MM.1S (cell line): ENCODE data around the gene POT1.

Experiments used
- DNase-seq: peaks from one replicate; pipeline ENCODE4 v3.0.0-alpha.2; 2015
- H2AFZ ChIP-seq: fragments of 300-600 bp; sonication (generic); 2 replicates; pipeline ENCODE4 v1.6.0; 2016; ENCODE audit warnings: antibody characterized with exemption, low read length
- H3F3A ChIP-seq: fragments of 300-600 bp; sonication (generic); 2 replicates; pipeline ENCODE4 v1.6.1; 2016; ENCODE audit warnings: mild to moderate bottlenecking, antibody characterized with exemption, low read length, moderate library complexity, mixed read lengths; ENCODE audit not compliant: insufficient read depth
- H3K27ac ChIP-seq: fragments of 300-600 bp; sonication (generic); 2 replicates; pipeline ENCODE4 v1.5.1; 2016; ENCODE audit warnings: mild to moderate bottlenecking, low read length
- H3K27me3 ChIP-seq: fragments of 300-600 bp; sonication (generic); replicated peaks from 2 replicates; pipeline ENCODE4 v1.6.0; 2016; ENCODE audit warnings: low read length; ENCODE audit not compliant: insufficient read depth
- H3K36me3 ChIP-seq: fragments of 300-600 bp; sonication (generic); replicated peaks from 2 replicates; pipeline ENCODE4 v1.6.1; 2016; ENCODE audit warnings: mild to moderate bottlenecking, low read length, mixed read lengths; ENCODE audit not compliant: insufficient read depth
- H3K4me1 ChIP-seq: fragments of 300-600 bp; sonication (generic); 2 replicates; pipeline ENCODE4 v1.6.1; 2016; ENCODE audit warnings: low read length, mixed read lengths
- H3K4me2 ChIP-seq: fragments of 300-600 bp; sonication (generic); 2 replicates; pipeline ENCODE4 v1.6.0; 2016; ENCODE audit warnings: low read depth, low read length
- H3K4me3 ChIP-seq: fragments of 300-600 bp; sonication (generic); 2 replicates; pipeline ENCODE4 v1.5.1; 2016; ENCODE audit warnings: low read length, mixed read lengths
- H3K79me2 ChIP-seq: fragments of 300-600 bp; sonication (generic); 2 replicates; pipeline ENCODE4 v1.6.1; 2016; ENCODE audit warnings: mixed run types, low read length, mixed read lengths
- H3K9ac ChIP-seq: fragments of 300-600 bp; sonication (generic); 2 replicates; pipeline ENCODE4 v1.6.1; 2016; ENCODE audit warnings: low read length, mixed read lengths
- H3K9me2 ChIP-seq: fragments of 300-600 bp; sonication (generic); replicated peaks from 2 replicates; pipeline ENCODE4 v1.6.1; 2016; ENCODE audit warnings: mild to moderate bottlenecking, low read length, mixed read lengths; ENCODE audit not compliant: insufficient read depth
- H3K9me3 ChIP-seq: fragments of 300-600 bp; sonication (generic); replicated peaks from 2 replicates; pipeline ENCODE4 v1.6.1; 2016; ENCODE audit warnings: mild to moderate bottlenecking, low read length, mixed read lengths; ENCODE audit not compliant: insufficient read depth
- H4K20me1 ChIP-seq: fragments of 300-600 bp; sonication (generic); 2 replicates; pipeline ENCODE4 v1.6.1; 2016; ENCODE audit warnings: mild to moderate bottlenecking, low read length, moderate library complexity, mixed read lengths; ENCODE audit not compliant: insufficient read depth
- CTCF ChIP-seq: fragments of 300-600 bp; sonication (generic); IDR thresholded peaks from 2 replicates; pipeline ENCODE4 v1.5.1; 2016; ENCODE audit warnings: antibody characterized with exemption, low read length, mixed read lengths
- EZH2 ChIP-seq: fragments of 300-600 bp; sonication (generic); optimal IDR thresholded peaks from 2 replicates; pipeline ENCODE3; 2017; ENCODE audit warnings: low read depth, mild to moderate bottlenecking, antibody characterized with exemption, low read length, mixed read lengths
- EZH2phosphoT487 ChIP-seq: fragments of 300-600 bp; sonication (generic); IDR thresholded peaks from 2 replicates; pipeline ENCODE4 v1.6.1; 2018; ENCODE audit warnings: antibody characterized with exemption, low read length

The POT1 gene

GRCh38 chr7:124812764-124813163, 116.9 kb downstream of the POT1 start:
- Histone ChIP-seq H4K20me1 (no peaks in the 10 kb centered on the region), H3K27me3 (no peaks in the 10 kb centered on the region), H2AFZ (no peak overlapping the region), H3K4me2 (no peak overlapping the region), H3K4me1 (no peaks in the 10 kb centered on the region), H3K4me3 (no peak overlapping the region), H3F3A (no peaks in the 10 kb centered on the region), H3K9me3 (no peaks in the 10 kb centered on the region), H3K79me2 (no peaks in the 10 kb centered on the region), H3K9me2 (no peaks in the 10 kb centered on the region), H3K27ac (no peak overlapping the region), H3K9ac (no peak overlapping the region), H3K36me3 (no peaks in the 10 kb centered on the region)
- DNase-seq, result no peak
- TF ChIP-seq EZH2 (no peak), EZH2phosphoT487 (no peak), CTCF (no peak)

DNA sequence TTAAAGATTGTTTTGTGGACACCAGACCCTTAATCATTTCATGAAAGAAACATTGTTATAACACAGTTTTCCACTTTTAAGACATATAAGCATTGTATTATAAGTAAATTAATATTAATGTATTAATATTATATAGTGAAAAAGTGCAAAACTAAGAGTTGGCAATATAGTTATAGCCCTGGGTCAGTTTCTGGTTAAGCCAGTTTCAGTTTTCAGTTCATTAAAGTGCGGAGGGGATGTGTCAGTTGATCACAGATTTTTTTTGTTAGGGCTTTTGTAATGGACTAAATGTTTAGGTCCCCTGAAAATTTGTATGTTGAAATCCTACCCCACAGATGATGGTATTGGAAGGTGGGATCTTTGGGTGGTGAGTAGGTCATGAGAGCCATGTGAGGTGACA, 118.3 kb downstream of the POT1 start:
- no peak overlapping the region for H3K4me3 ChIP-seq
- H3K9me3 ChIP-seq, result no peaks in the 10 kb centered on the region
- no peak overlapping the region for H3K9ac ChIP-seq
- no peaks in the 10 kb centered on the region for H3K4me1 ChIP-seq
- H3K9me2 ChIP-seq, result no peaks in the 10 kb centered on the region
- no peak overlapping the region for H3K27ac ChIP-seq
- no peaks in the 10 kb centered on the region for H3K79me2 ChIP-seq
- H3F3A ChIP-seq, result no peaks in the 10 kb centered on the region
- no peak overlapping the region for H2AFZ ChIP-seq
- no peaks in the 10 kb centered on the region for H3K36me3 ChIP-seq
- TF ChIP-seq EZH2phosphoT487 (no peak), EZH2 (no peak), CTCF (no peak)
- H3K4me2 ChIP-seq, result no peak overlapping the region
- no peaks in the 10 kb centered on the region for H4K20me1 ChIP-seq
- no peak for DNase-seq
- no peaks in the 10 kb centered on the region for H3K27me3 ChIP-seq

- TF ChIP-seq EZH2, result no peak
- TF ChIP-seq EZH2phosphoT487, result no peak
- TF ChIP-seq CTCF, result no peak
- H3K9me2 ChIP-seq, result no peaks in the 10 kb centered on the region
Measured at GRCh38 chr7:124810605-124811004, 119.0 kb downstream of the POT1 start.

GRCh38 chr7:124808206-124808605, 121.4 kb downstream of the POT1 start:
- no peaks in the 10 kb centered on the region for H3K79me2 ChIP-seq
- H3K4me2 ChIP-seq, result no peak overlapping the region
- H4K20me1 ChIP-seq, result no peaks in the 10 kb centered on the region
- no peak overlapping the region for H3K27ac ChIP-seq
- DNase-seq, result no peak
- no peaks in the 10 kb centered on the region for H3K9me3 ChIP-seq
- TF ChIP-seq EZH2phosphoT487, result no peak
- TF ChIP-seq EZH2, result no peak
- no peak for TF ChIP-seq CTCF
- no peaks in the 10 kb centered on the region for H3K4me1 ChIP-seq
- H3F3A ChIP-seq, result no peaks in the 10 kb centered on the region
- H3K9ac ChIP-seq, result no peak overlapping the region
- no peaks in the 10 kb centered on the region for H3K36me3 ChIP-seq
- H2AFZ ChIP-seq, result no peak overlapping the region
- H3K4me3 ChIP-seq, result no peak overlapping the region
- no peaks in the 10 kb centered on the region for H3K27me3 ChIP-seq
- H3K9me2 ChIP-seq, result no peaks in the 10 kb centered on the region

More at GRCh38 chr7:124810605-124811004, 119.0 kb downstream of the POT1 start:
- Histone ChIP-seq H3K9me3 (no peaks in the 10 kb centered on the region), H4K20me1 (no peaks in the 10 kb centered on the region), H3K4me3 (no peak overlapping the region), H3K9ac (no peak overlapping the region), H3K79me2 (no peaks in the 10 kb centered on the region), H3K27ac (no peak overlapping the region), H3K27me3 (no peaks in the 10 kb centered on the region), H3K4me1 (no peaks in the 10 kb centered on the region), H3F3A (no peaks in the 10 kb centered on the region), H2AFZ (no peak overlapping the region), H3K4me2 (no peak overlapping the region), H3K36me3 (no peaks in the 10 kb centered on the region)
- DNase-seq, result no peak
